GM23248 (cell line): ENCODE data around the gene LRMDA. TPM values are rescaled to one million over a fixed set of nuclear protein-coding genes. Genes with fewer than 3 reads are reported as not detected.

Source experiments
- DNase-seq: peaks from one replicate; pipeline ENCODE4 v3.0.0-alpha.2; 2015
- H2AFZ ChIP-seq: fragments of 200-600 bp; sonication (generic); 2 replicates; pipeline ENCODE4 v1.6.1; 2016; ENCODE audit warnings: antibody characterized with exemption
- H3F3A ChIP-seq: fragments of 200-600 bp; sonication (generic); 2 replicates; pipeline ENCODE4 v1.6.1; 2016; ENCODE audit warnings: mild to moderate bottlenecking, antibody characterized with exemption, mixed run types; ENCODE audit not compliant: insufficient read depth
- H3K27ac ChIP-seq: fragments of 200-600 bp; sonication (generic); 2 replicates; pipeline ENCODE4 v1.5.1; 2016; ENCODE audit warnings: mild to moderate bottlenecking
- H3K27me3 ChIP-seq: fragments of 200-600 bp; sonication (generic); replicated peaks from 2 replicates; pipeline ENCODE4 v1.6.1; 2016; ENCODE audit warnings: mild to moderate bottlenecking; ENCODE audit not compliant: insufficient read depth
- H3K36me3 ChIP-seq: fragments of 200-600 bp; sonication (generic); 2 replicates; pipeline ENCODE4 v1.6.1; 2016; ENCODE audit warnings: low read depth, mild to moderate bottlenecking
- H3K4me1 ChIP-seq: fragments of 200-600 bp; sonication (generic); 2 replicates; pipeline ENCODE4 v1.6.1; 2016; ENCODE audit warnings: mild to moderate bottlenecking; ENCODE audit not compliant: insufficient read depth
- H3K4me2 ChIP-seq: fragments of 200-600 bp; sonication (generic); one replicate; pipeline ENCODE4 v1.6.1; 2016; ENCODE audit warnings: mild to moderate bottlenecking; ENCODE audit not compliant: unreplicated experiment
- H3K4me3 ChIP-seq: fragments of 200-600 bp; sonication (generic); 2 replicates; pipeline ENCODE4 v1.5.1; 2016; ENCODE audit warnings: mild to moderate bottlenecking
- H3K79me2 ChIP-seq: fragments of 200-600 bp; sonication (generic); 2 replicates; pipeline ENCODE4 v1.6.1; 2016; ENCODE audit warnings: mild to moderate bottlenecking; ENCODE audit not compliant: insufficient read depth
- H3K9ac ChIP-seq: fragments of 200-600 bp; sonication (generic); 2 replicates; pipeline ENCODE4 v1.6.1; 2016; ENCODE audit warnings: mild to moderate bottlenecking
- H3K9me2 ChIP-seq: fragments of 200-600 bp; sonication (generic); 2 replicates; pipeline ENCODE4 v1.6.1; 2016; ENCODE audit warnings: mixed run types, mild to moderate bottlenecking, moderate library complexity; ENCODE audit not compliant: insufficient read depth
- H3K9me3 ChIP-seq: fragments of 200-600 bp; sonication (generic); one replicate; pipeline ENCODE4 v1.6.1; 2017; ENCODE audit warnings: low read depth
- H4K20me1 ChIP-seq: fragments of 200-600 bp; sonication (generic); 2 replicates; pipeline ENCODE4 v1.6.0; 2016; ENCODE audit not compliant: insufficient read depth
- EZH2 ChIP-seq: fragments of 200-600 bp; sonication (generic); IDR thresholded peaks from 2 replicates; pipeline ENCODE4 v1.6.1; 2018; ENCODE audit warnings: antibody characterized with exemption, mild to moderate bottlenecking; ENCODE audit not compliant: insufficient read depth, poor library complexity, severe bottlenecking
- EZH2phosphoT487 ChIP-seq: fragments of 200-600 bp; sonication (generic); IDR thresholded peaks from 2 replicates; pipeline ENCODE4 v1.6.1; 2018; ENCODE audit warnings: antibody characterized with exemption, moderate library complexity, mild to moderate bottlenecking, low read depth; ENCODE audit not compliant: insufficient read depth
- WGBS, 2 experiments: methylation state at CpG; one replicate each; pipeline ENCODE4 v1.1.6; 2015 to 2017; ENCODE audit warnings: low lambda C conversion rate in 2 of 2, low coverage in 1 of 2; ENCODE audit errors: missing lambda C conversion rate in 2 of 2; 5-methylcytosine and 5-hydroxymethylcytosine counted together
- in situ Hi-C: fragments of 300-500 bp; cut with MboI; formaldehyde crosslinking; loops from 2 replicates; pipeline ENCODE4 v1.15.0; 2020
- polyA plus RNA-seq: library from polyadenylated mRNA; unstranded; fragments of >200 nt; fragmentation: Nextera tagmentation; extraction: Ambion mirVana; gene quantifications from 2 replicates; pipeline ENCODE4 v1.2.1, GENCODE V29; 2016
- total RNA-seq: library from RNA; depleted of rRNA; stranded (reverse); fragments of >200 nt; shearing (Covaris generic); gene quantifications from 2 replicates; pipeline ENCODE4 v1.2.3, GENCODE V29; 2014

Gene LRMDA
- total and polyA plus RNA-seq, 2 experiments from 2014 or later = 2.6 TPM; not detected in 1

GRCh38 chr10:76429368-76430060 is 998.1 kb downstream of the LRMDA start:
- no peaks in the 10 kb centered on the region for H3K9me3 ChIP-seq
- peak overlapping the region; percentile 61 for H2AFZ ChIP-seq
- 29 to 32% methylated on average over 12 of the region's 12 CpGs for WGBS, 2 experiments
- H3K36me3 ChIP-seq = no peaks in the 10 kb centered on the region
- peaks cover 30% of the 10 kb centered on the region for H3F3A ChIP-seq
- no peaks in the 10 kb centered on the region for H3K27me3 ChIP-seq
- H3K27ac ChIP-seq = peak overlapping the region; percentile 62; the same call in 1 of the 2 replicates
- DNase-seq = peak; percentile 25
- H3K79me2 ChIP-seq = no peaks in the 10 kb centered on the region
- H3K4me3 ChIP-seq = peak overlapping the region; percentile 33
- no peaks in the 10 kb centered on the region for H3K9me2 ChIP-seq
- H3K4me2 ChIP-seq = peak overlapping the region; percentile 64
- TF ChIP-seq EZH2 = no peak
- TF ChIP-seq EZH2phosphoT487 = no peak
- peaks cover 50% of the 10 kb centered on the region for H3K4me1 ChIP-seq
- H4K20me1 ChIP-seq = no peaks in the 10 kb centered on the region
- in situ Hi-C loops = no loop called here
- no peak overlapping the region for H3K9ac ChIP-seq

GRCh38 chr10:76430061-76430645 is 998.7 kb downstream of the LRMDA start:
- Histone ChIP-seq H3K27ac (peak overlapping the region; percentile 10; the same call in 1 of the 2 replicates), H3K27me3 (no peaks in the 10 kb centered on the region), H3K4me3 (peak overlapping the region; percentile 33), H3K79me2 (no peaks in the 10 kb centered on the region), H3K36me3 (no peaks in the 10 kb centered on the region), H3K9ac (no peak overlapping the region), H3K9me2 (no peaks in the 10 kb centered on the region), H3K4me2 (peak overlapping the region; percentile 64), H3K4me1 (peaks cover 50% of the 10 kb centered on the region), H3K9me3 (no peaks in the 10 kb centered on the region), H3F3A (peaks cover 30% of the 10 kb centered on the region), H2AFZ (peak overlapping the region; percentile 61), H4K20me1 (no peaks in the 10 kb centered on the region)
- in situ Hi-C loops = no loop called here
- TF ChIP-seq EZH2 (no peak), EZH2phosphoT487 (no peak)
- DNase-seq = peak; percentile 46
- WGBS, 2 experiments = 7 to 12% methylated on average over 4 of the region's 4 CpGs

- Histone ChIP-seq H3F3A (peaks cover 30% of the 10 kb centered on the region), H3K27ac (peak overlapping the region; percentile 58), H2AFZ (peak overlapping the region; percentile 74), H3K27me3 (no peaks in the 10 kb centered on the region), H3K9me3 (no peaks in the 10 kb centered on the region), H4K20me1 (no peaks in the 10 kb centered on the region), H3K36me3 (no peaks in the 10 kb centered on the region), H3K4me3 (peak overlapping the region; percentile 43; the same call in 1 of the 2 replicates), H3K79me2 (no peaks in the 10 kb centered on the region), H3K9me2 (no peaks in the 10 kb centered on the region), H3K4me1 (peaks cover 50% of the 10 kb centered on the region), H3K4me2 (peak overlapping the region; percentile 83), H3K9ac (peak overlapping the region; percentile 43; the same call in 1 of the 2 replicates)
- in situ Hi-C loops = no loop called here
- 52 to 54% methylated on average over 7 of the region's 7 CpGs for WGBS, 2 experiments
- DNase-seq = peak; percentile 87
- TF ChIP-seq EZH2 (no peak), EZH2phosphoT487 (no peak)
These were observed 1000.9 kb downstream of the LRMDA start for GRCh38 chr10:76432016-76433012.
